ENCODE data around the gene NRN1L.
A peak's percentile ranks its signal among the peaks of the same experiment; 100 is the strongest.

The NRN1L gene

GRCh38 chr16:67915831-67916723, 31.4 kb downstream of the NRN1L start:
- no peak for DNase-seq (ENCODE audit: low read depth in 2 of 2, low spot score in 1 of 2)

GRCh38 chr16:67917140-67917851, 32.6 kb downstream of the NRN1L start:
- no peak for DNase-seq (ENCODE audit: low read depth in 2 of 2, low spot score in 1 of 2)

- no peak for DNase-seq (ENCODE audit: low read depth in 2 of 2, low spot score in 1 of 2)
Observed at GRCh38 chr16:67917852-67918236, 33.2 kb downstream of the NRN1L start.

- no peak for DNase-seq (ENCODE audit: low read depth in 2 of 2, low spot score in 1 of 2)
Observed at GRCh38 chr16:67919622-67920221, 35.0 kb downstream of the NRN1L start.

GRCh38 chr16:67922221-67922620, 37.5 kb downstream of the NRN1L start:
- no peak for DNase-seq (ENCODE audit: low read depth in 2 of 2, low spot score in 1 of 2)

- no peak for DNase-seq (ENCODE audit: low read depth in 2 of 2, low spot score in 1 of 2)
Observed at GRCh38 chr16:67922740-67923139, 38.1 kb downstream of the NRN1L start.

- no peak for DNase-seq (ENCODE audit: low read depth in 2 of 2, low spot score in 1 of 2)
Observed at GRCh38 chr16:67923414-67924116, 38.9 kb downstream of the NRN1L start.

GRCh38 chr16:67924140-67924906, 39.6 kb downstream of the NRN1L start:
- DNase-seq (ENCODE audit: low read depth in 2 of 2, low spot score in 1 of 2), result no peak

GRCh38 chr16:67926181-67926750, 41.6 kb downstream of the NRN1L start:
- no peak for DNase-seq (ENCODE audit: low read depth in 2 of 2, low spot score in 1 of 2)

- DNase-seq (ENCODE audit: low read depth in 2 of 2, low spot score in 1 of 2), result no peak
Observed at GRCh38 chr16:67927131-67927941, 42.7 kb downstream of the NRN1L start.

GRCh38 chr16:67928147-67928546, 43.5 kb downstream of the NRN1L start:
- DNase-seq (ENCODE audit: low read depth in 2 of 2, low spot score in 1 of 2), result no peak

- peak; percentile 41 to 58 for DNase-seq (ENCODE audit: low read depth in 2 of 2, low spot score in 1 of 2)
Observed at GRCh38 chr16:67928561-67929364, 44.1 kb downstream of the NRN1L start.

- no peak for DNase-seq (ENCODE audit: low read depth in 2 of 2, low spot score in 1 of 2)
Observed at GRCh38 chr16:67930191-67930590, 45.5 kb downstream of the NRN1L start.

GRCh38 chr16:67930678-67931211, 46.1 kb downstream of the NRN1L start:
- DNase-seq (ENCODE audit: low read depth in 2 of 2, low spot score in 1 of 2), result no peak

- DNase-seq (ENCODE audit: low read depth in 2 of 2, low spot score in 1 of 2), result no peak
Observed at GRCh38 chr16:67931712-67932461, 47.2 kb downstream of the NRN1L start, which contains the start of gene CTRL. Gene CTRL, minus strand, starts transcription at chr16:67931862. Its CDS starts 10 bp downstream, at chr16:67931852.

GRCh38 chr16:67932462-67932840, 47.8 kb downstream of the NRN1L start:
- no peak for DNase-seq (ENCODE audit: low read depth in 2 of 2, low spot score in 1 of 2)

- no peak for DNase-seq (ENCODE audit: low read depth in 2 of 2, low spot score in 1 of 2)
Observed at GRCh38 chr16:67933805-67934204, 49.1 kb downstream of the NRN1L start.

Measured in stimulated activated CD8-positive, alpha-beta memory T cell treated with anti-CD3 and anti-CD28 coated beads, Interleukin-4, amount 100 ng/mL, for 4 hours (primary cell).